Measurements from ENCODE around the gene RSAD1.

The RSAD1 gene

GRCh38 chr17:50461550-50462132 lies 17.0 kb upstream of the RSAD1 start:
- H3K9ac ChIP-seq (ENCODE audit: low read length), result no peak overlapping the region
- H2AFZ ChIP-seq (ENCODE audit: low read depth, low read length, severe bottlenecking), result no peak overlapping the region

GRCh38 chr17:50462446-50462845 lies 16.2 kb upstream of the RSAD1 start:
- Histone ChIP-seq H3K27me3 (ENCODE audit: low read length) (no peaks in the 10 kb centered on the region), H3K36me3 (ENCODE audit: low read length) (no peaks in the 10 kb centered on the region), H3K9ac (ENCODE audit: low read length) (no peak overlapping the region), H3K79me2 (ENCODE audit: insufficient read depth, low read length) (no peaks in the 10 kb centered on the region), H2AFZ (ENCODE audit: low read depth, low read length, severe bottlenecking) (no peak overlapping the region), H3K4me3 (ENCODE audit: insufficient read depth, low read length, poor library complexity, severe bottlenecking) (no peak overlapping the region), H3K9me2 (replicated peaks; ENCODE audit: insufficient read depth, low read length) (no peaks in the 10 kb centered on the region), H3F3A (ENCODE audit: insufficient read depth) (no peaks in the 10 kb centered on the region), H4K20me1 (ENCODE audit: low read depth, low read length) (no peaks in the 10 kb centered on the region), H3K27ac (ENCODE audit: low read depth, low read length) (no peak overlapping the region), H3K9me3 (ENCODE audit: insufficient read depth, low read length) (no peaks in the 10 kb centered on the region), H3K4me2 (ENCODE audit: low read depth, low read length, poor library complexity, severe bottlenecking) (no peak overlapping the region)
- TF ChIP-seq EZH2phosphoT487 (conservative IDR thresholded peaks at IDR 0.05; ENCODE audit: low read length), result no peak
- no peak for TF ChIP-seq CTCF (IDR thresholded peaks at IDR 0.05; ENCODE audit: insufficient read depth, low read length, poor library complexity, severe bottlenecking)

More at GRCh38 chr17:50461550-50462132, 17.0 kb upstream of the RSAD1 start:
- Histone ChIP-seq H3K9me3 (ENCODE audit: insufficient read depth, low read length) (no peaks in the 10 kb centered on the region), H3F3A (ENCODE audit: insufficient read depth) (no peaks in the 10 kb centered on the region), H3K4me3 (ENCODE audit: insufficient read depth, low read length, poor library complexity, severe bottlenecking) (no peak overlapping the region), H3K27ac (ENCODE audit: low read depth, low read length) (no peak overlapping the region), H3K79me2 (ENCODE audit: insufficient read depth, low read length) (no peaks in the 10 kb centered on the region), H3K27me3 (ENCODE audit: low read length) (no peaks in the 10 kb centered on the region), H4K20me1 (ENCODE audit: low read depth, low read length) (no peaks in the 10 kb centered on the region), H3K4me2 (ENCODE audit: low read depth, low read length, poor library complexity, severe bottlenecking) (no peak overlapping the region), H3K9me2 (replicated peaks; ENCODE audit: insufficient read depth, low read length) (no peaks in the 10 kb centered on the region), H3K36me3 (ENCODE audit: low read length) (no peaks in the 10 kb centered on the region)
- TF ChIP-seq EZH2phosphoT487 (conservative IDR thresholded peaks at IDR 0.05; ENCODE audit: low read length), result no peak
- no peak for TF ChIP-seq CTCF (IDR thresholded peaks at IDR 0.05; ENCODE audit: insufficient read depth, low read length, poor library complexity, severe bottlenecking)

- Histone ChIP-seq H3K36me3 (ENCODE audit: low read length) (no peaks in the 10 kb centered on the region), H3K4me2 (ENCODE audit: low read depth, low read length, poor library complexity, severe bottlenecking) (no peak overlapping the region), H3K4me3 (ENCODE audit: insufficient read depth, low read length, poor library complexity, severe bottlenecking) (no peak overlapping the region), H3K79me2 (ENCODE audit: insufficient read depth, low read length) (no peaks in the 10 kb centered on the region), H3K27me3 (ENCODE audit: low read length) (no peaks in the 10 kb centered on the region), H3K9me2 (replicated peaks; ENCODE audit: insufficient read depth, low read length) (no peaks in the 10 kb centered on the region), H4K20me1 (ENCODE audit: low read depth, low read length) (no peaks in the 10 kb centered on the region), H3K9me3 (ENCODE audit: insufficient read depth, low read length) (no peaks in the 10 kb centered on the region), H2AFZ (ENCODE audit: low read depth, low read length, severe bottlenecking) (no peak overlapping the region), H3K27ac (ENCODE audit: low read depth, low read length) (no peak overlapping the region), H3F3A (ENCODE audit: insufficient read depth) (no peaks in the 10 kb centered on the region), H3K9ac (ENCODE audit: low read length) (no peak overlapping the region)
- TF ChIP-seq CTCF (IDR thresholded peaks at IDR 0.05; ENCODE audit: insufficient read depth, low read length, poor library complexity, severe bottlenecking), result no peak
- no peak for TF ChIP-seq EZH2phosphoT487 (conservative IDR thresholded peaks at IDR 0.05; ENCODE audit: low read length)
Measured at GRCh38 chr17:50464121-50464520, 14.5 kb upstream of the RSAD1 start.
